Measurements from ENCODE around the gene HOXA9. TPM values are rescaled to one million over a fixed set of nuclear protein-coding genes. Genes with fewer than 3 reads are reported as not detected.

The HOXA9 gene
- total and polyA plus RNA-seq, 10 of the 15 experiments (the other 5 are each of a cell fraction or from before 2014, with no cell fraction given): not detected

DNA sequence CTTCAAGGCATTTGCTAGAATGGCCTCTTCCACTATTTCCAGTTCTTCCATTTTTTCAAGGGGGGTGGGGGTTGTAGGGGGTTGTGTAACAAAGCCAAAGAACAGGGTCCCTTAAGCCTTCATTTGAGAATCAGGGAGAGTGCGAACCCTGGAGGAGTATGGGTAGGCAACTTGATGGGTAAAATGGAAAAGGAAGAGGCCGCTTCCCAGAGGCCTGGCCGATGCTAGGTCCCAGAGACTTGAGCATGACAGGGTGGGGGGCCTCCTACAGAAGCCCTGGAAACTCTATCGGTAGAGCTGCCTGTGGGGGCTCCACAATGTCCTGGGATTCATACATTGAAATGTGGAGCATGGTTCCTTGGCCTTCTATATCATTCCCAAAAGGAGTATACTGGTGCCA lies 43.7 kb upstream of the HOXA9 start:
- DNase-seq (ENCODE audit: low read depth, low spot score) (no peak), ATAC-seq (no peak), FAIRE-seq (no peak)
- H4K20me1 ChIP-seq (ENCODE audit: control insufficient read depth, insufficient read depth): no peaks in the 10 kb centered on the region
- H3K4me3 ChIP-seq: no peak overlapping the region
- no peaks in the 10 kb centered on the region for H3K36me3 ChIP-seq (ENCODE audit: control insufficient read depth in 2 of 2, insufficient read depth in 2 of 2, low read length in 1 of 2)
- ChIA-PET CTCF (interaction anchor here (0.6 to 4.1 kb wide), 5 partner anchors 13 to 712 kb away, joined by 3 to 23 read pairs (median 7); no protein-coding TSS in a partner anchor), SMC1A (ENCODE audit: uncharacterized antibody, unreplicated experiment) (interaction anchor here (1.5 kb wide), 1 partner anchor 712 kb away, joined by 6 read pairs; no protein-coding TSS in a partner anchor), POLR2A (no interaction called here), RAD21 (ENCODE audit: unreplicated experiment) (interaction anchor here (1.6 kb wide), 1 partner anchor 397 kb away, joined by 5 read pairs; no protein-coding TSS in a partner anchor)
- in situ Hi-C loops (cut with MboI): no loop called here
- 5% methylated on average over 4 of the region's 4 CpGs for WGBS (ENCODE audit: insufficient coverage, insufficient replicate concordance, low lambda C conversion rate, missing lambda C conversion rate)
- no peak overlapping the region for H3K9ac ChIP-seq (ENCODE audit: control insufficient read depth, insufficient read depth, low read length)
- no peak overlapping the region for H3K4me2 ChIP-seq (ENCODE audit: control insufficient read depth, insufficient read depth)
- H3K4me1 ChIP-seq (ENCODE audit: control insufficient read depth, insufficient read depth, low read length): no peaks in the 10 kb centered on the region
- intact Hi-C loops (cut with micrococcal nuclease; ENCODE audit: unreplicated experiment): no loop called here
- no peaks in the 10 kb centered on the region for H3K79me2 ChIP-seq (ENCODE audit: control insufficient read depth, insufficient read depth, low read length)
- no peak for TF ChIP-seq ZNF207 (IDR thresholded peaks at IDR 0.05; ENCODE audit: borderline replicate concordance)
- H3K9me3 ChIP-seq (replicated peaks; ENCODE audit: control insufficient read depth, insufficient read depth, low read length): no peaks in the 10 kb centered on the region
- BruUV-seq (replicated peaks): no TSS peak
- H2AFZ ChIP-seq (ENCODE audit: control insufficient read depth, low read depth, low read length): no peak overlapping the region
- H3K27me3 ChIP-seq (replicated peaks in 1 of 2; ENCODE audit: control insufficient read depth in 2 of 2, insufficient read depth in 2 of 2, low read length in 1 of 2): peaks cover 11 to 34% of the 10 kb centered on the region in 2 experiments
- no peak overlapping the region for H3K27ac ChIP-seq (ENCODE audit: control insufficient read depth, insufficient read depth)

DNA sequence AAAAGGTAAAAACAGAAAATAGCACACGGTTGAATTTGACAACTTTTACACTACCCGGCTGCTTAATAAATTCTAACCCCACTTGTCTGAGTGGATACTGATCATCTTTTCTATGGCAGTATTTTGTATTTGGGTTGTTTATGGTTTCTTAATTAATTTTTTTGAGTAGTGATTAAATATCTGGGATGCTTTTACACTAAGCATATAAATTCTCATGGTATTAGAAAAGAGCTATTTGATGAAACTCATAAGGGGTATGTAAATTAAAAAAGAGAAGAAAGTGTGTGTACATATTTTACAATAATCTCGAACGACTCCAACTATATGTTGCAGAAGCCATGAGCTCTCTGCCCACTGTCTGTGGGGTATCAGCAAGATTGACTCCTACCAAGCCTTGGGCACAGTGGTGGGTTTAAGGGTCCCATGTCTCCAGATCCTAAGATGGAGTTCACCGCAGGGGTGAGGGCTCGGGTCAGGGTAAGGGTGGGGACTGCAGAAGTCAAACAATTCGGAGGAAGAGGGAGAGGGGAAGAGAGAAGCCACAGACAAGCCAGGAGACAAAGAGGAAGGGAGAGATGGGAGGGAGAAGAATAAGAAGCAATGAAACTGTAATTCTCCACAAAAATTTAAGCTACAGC lies 42.1 kb upstream of the HOXA9 start:
- in situ Hi-C loops (cut with MboI) (no loop called here), intact Hi-C loops (cut with micrococcal nuclease; ENCODE audit: unreplicated experiment) (no loop called here)
- no peak overlapping the region for H3K9ac ChIP-seq (ENCODE audit: control insufficient read depth, insufficient read depth, low read length)
- no peaks in the 10 kb centered on the region for H4K20me1 ChIP-seq (ENCODE audit: control insufficient read depth, insufficient read depth)
- no peaks in the 10 kb centered on the region for H3K4me1 ChIP-seq (ENCODE audit: control insufficient read depth, insufficient read depth, low read length)
- ChIA-PET CTCF (interaction anchor here (0.6 to 4.1 kb wide), 5 partner anchors 12 to 714 kb away, joined by 4 to 23 read pairs (median 5); no protein-coding TSS in a partner anchor), RAD21 (ENCODE audit: unreplicated experiment) (interaction anchor here (1.4 kb wide), 1 partner anchor 11 kb away, joined by 5 read pairs; no protein-coding TSS in a partner anchor), SMC1A (ENCODE audit: uncharacterized antibody, unreplicated experiment) (interaction anchor here (0.5 to 1.4 kb wide), 3 partner anchors 15 to 627 kb away, joined by 3 read pairs; no protein-coding TSS in a partner anchor), POLR2A (no interaction called here)
- peaks cover 11 to 36% of the 10 kb centered on the region in 2 experiments for H3K27me3 ChIP-seq (replicated peaks in 1 of 2; ENCODE audit: control insufficient read depth in 2 of 2, insufficient read depth in 2 of 2, low read length in 1 of 2)
- WGBS (ENCODE audit: insufficient coverage, insufficient replicate concordance, low lambda C conversion rate, missing lambda C conversion rate): 16% methylated on average over 7 of the region's 7 CpGs
- H3K9me3 ChIP-seq (replicated peaks; ENCODE audit: control insufficient read depth, insufficient read depth, low read length): no peaks in the 10 kb centered on the region
- no peak overlapping the region for H3K4me3 ChIP-seq
- no peak overlapping the region for H3K4me2 ChIP-seq (ENCODE audit: control insufficient read depth, insufficient read depth)
- BruUV-seq (replicated peaks): no TSS peak
- TF ChIP-seq RBBP5 (conservative IDR thresholded peaks at IDR 0.05): no peak
- TF ChIP-seq, protein P1, sequence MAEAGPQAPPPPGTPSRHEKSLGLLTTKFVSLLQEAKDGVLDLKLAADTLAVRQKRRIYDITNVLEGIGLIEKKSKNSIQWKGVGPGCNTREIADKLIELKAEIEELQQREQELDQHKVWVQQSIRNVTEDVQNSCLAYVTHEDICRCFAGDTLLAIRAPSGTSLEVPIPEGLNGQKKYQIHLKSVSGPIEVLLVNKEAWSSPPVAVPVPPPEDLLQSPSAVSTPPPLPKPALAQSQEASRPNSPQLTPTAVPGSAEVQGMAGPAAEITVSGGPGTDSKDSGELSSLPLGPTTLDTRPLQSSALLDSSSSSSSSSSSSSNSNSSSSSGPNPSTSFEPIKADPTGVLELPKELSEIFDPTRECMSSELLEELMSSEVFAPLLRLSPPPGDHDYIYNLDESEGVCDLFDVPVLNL (IDR thresholded peaks at IDR 0.05; ENCODE audit: low read depth, low read length): no peak
- no peak for TF ChIP-seq RUNX3 (IDR thresholded peaks at IDR 0.05; ENCODE audit: low read length)
- TF ChIP-seq EGR1 (IDR thresholded peaks at IDR 0.05; ENCODE audit: borderline replicate concordance in 1 of 2, low read depth in 2 of 2, low read length in 2 of 2): no peak
- no peak for TF ChIP-seq NFYB (IDR thresholded peaks at IDR 0.05; ENCODE audit: insufficient read depth, low read depth, low read length)
- FAIRE-seq (no peak), ATAC-seq (no peak), DNase-seq (ENCODE audit: low read depth, low spot score) (no peak)
- no peaks in the 10 kb centered on the region for H3K36me3 ChIP-seq (ENCODE audit: control insufficient read depth in 2 of 2, insufficient read depth in 2 of 2, low read length in 1 of 2)
- no peak overlapping the region for H3K27ac ChIP-seq (ENCODE audit: control insufficient read depth, insufficient read depth)
- no peak overlapping the region for H2AFZ ChIP-seq (ENCODE audit: control insufficient read depth, low read depth, low read length)
- H3K79me2 ChIP-seq (ENCODE audit: control insufficient read depth, insufficient read depth, low read length): no peaks in the 10 kb centered on the region

Data from GM12878 (cell line).